Thyroid gland (tissue), 4 donors: ENCODE measurements around the gene APOH.

Experiments
- CTCF ChIP-seq, 6 experiments: fragments of 200-600 bp in 3 of 6; fragments of 450-650 bp in 3 of 6; sonication (generic) in 3 of 6; IDR thresholded peaks; one replicate each; pipeline ENCODE4 v1.5.1; 2016 to 2019; ENCODE audit warnings: antibody characterized with exemption in 6 of 6, mild to moderate bottlenecking in 2 of 6, inconsistent platforms in 1 of 6, moderate library complexity in 1 of 6
- POLR2A ChIP-seq, 2 donors: fragments of 450-650 bp; IDR thresholded peaks; one replicate each; pipeline ENCODE4 v1.6.1; 2017; ENCODE audit warnings: antibody characterized with exemption in 2 of 2, mild to moderate bottlenecking in 2 of 2, moderate library complexity in 1 of 2

- no peak for TF ChIP-seq CTCF (IDR thresholded peaks at IDR 0.05)
- no peak for TF ChIP-seq POLR2A (IDR thresholded peaks at IDR 0.05)
Measured at GRCh38 chr17:66220079-66220835, 9.0 kb downstream of the APOH start.
